ENCODE results near the gene ACADSB.

ACADSB gene

DNA sequence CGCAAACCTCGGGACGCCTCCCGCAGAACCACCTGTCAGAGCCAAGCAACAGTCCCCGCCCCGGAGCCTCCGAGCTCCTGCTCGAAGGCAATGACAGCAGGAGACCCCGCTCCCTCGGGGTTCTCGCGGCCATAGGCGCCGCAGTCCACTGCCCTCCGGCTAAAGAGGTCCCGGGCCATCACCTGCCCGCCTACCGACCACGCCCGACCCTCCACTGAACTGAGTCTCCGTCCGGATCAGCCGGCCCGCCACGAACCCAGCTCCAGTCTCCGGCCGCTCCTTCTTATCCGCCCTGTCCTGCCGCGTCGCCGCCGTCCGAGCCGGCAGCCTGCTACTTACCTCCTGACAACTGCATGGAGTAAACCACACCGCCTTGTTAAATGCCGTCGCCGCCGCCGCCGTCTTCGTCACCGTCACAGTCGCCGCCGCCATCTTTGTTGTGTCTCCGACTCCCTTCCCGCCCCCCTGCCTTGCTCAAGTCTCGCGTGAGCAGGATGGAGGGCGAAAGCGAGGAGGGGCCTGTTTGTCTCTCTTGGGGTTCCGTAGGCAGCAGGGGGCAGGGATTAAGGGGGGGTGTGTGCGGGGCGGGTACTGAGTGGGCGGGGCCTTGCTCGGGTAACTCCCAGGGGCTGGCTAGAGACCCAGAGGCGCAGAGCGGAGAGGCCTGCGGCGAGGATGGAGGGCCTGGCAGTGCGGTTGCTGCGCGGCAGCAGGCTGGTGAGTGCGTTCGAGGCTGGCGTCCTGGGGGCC lies at the start of gene ACADSB, which contains the start of gene IKZF5:
Gene ACADSB, plus strand, starts transcription at position 652 of the 750 bp plus-strand sequence. Its CDS starts 24 bp downstream, at position 676.
Gene IKZF5, minus strand, starts transcription at position 441 of the 750 bp plus-strand sequence. CDS start 10,170 bp downstream, outside the sequence.
- Mint-ChIP-seq H3K9me3 (no peaks in the 10 kb centered on the region), H3K27me3 (no peaks in the 10 kb centered on the region), H3K4me1 (ENCODE audit: low read depth) (peaks cover 59% of the 10 kb centered on the region), H3K36me3 (ENCODE audit: low read depth) (peaks cover 62% of the 10 kb centered on the region), H3K27ac (peak within 1 kb of the TSS; percentile 99), H3K4me3 (peak within 1 kb of the TSS; percentile 94)
- peak; percentile 94 for DNase-seq

DNA sequence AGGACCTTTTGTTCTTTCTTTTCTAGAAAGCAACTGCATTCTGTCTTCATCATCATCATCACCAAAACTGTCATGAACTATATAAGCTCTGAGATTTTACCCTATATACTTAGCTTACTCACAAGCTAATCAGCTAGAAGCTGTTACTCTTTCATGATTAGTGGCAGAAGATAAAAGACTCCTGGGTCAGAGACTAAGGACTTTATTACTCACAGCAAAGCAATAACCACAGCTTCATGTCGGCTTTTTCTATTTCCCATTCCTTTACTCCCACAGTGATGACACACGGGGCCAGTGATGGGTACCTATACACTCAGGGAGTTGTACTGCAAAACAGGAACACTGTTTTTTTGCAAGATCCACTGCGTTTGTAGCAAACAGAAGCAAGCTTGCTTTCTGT lies 46.4 kb upstream of the ACADSB start:
- no peak for DNase-seq
- Mint-ChIP-seq H3K27ac (no peak overlapping the region), H3K36me3 (ENCODE audit: low read depth) (peaks cover 1% of the 10 kb centered on the region), H3K27me3 (peaks cover 13% of the 10 kb centered on the region), H3K9me3 (peaks cover 17% of the 10 kb centered on the region), H3K4me1 (ENCODE audit: low read depth) (peaks cover 5% of the 10 kb centered on the region), H3K4me3 (no peak overlapping the region)

- Mint-ChIP-seq H3K4me1 (ENCODE audit: low read depth) (peaks cover 5% of the 10 kb centered on the region), H3K36me3 (ENCODE audit: low read depth) (peaks cover 1% of the 10 kb centered on the region), H3K27me3 (peaks cover 18% of the 10 kb centered on the region), H3K9me3 (peaks cover 30% of the 10 kb centered on the region), H3K27ac (no peak overlapping the region), H3K4me3 (no peak overlapping the region)
- no peak for DNase-seq
These were observed 41.9 kb upstream of the ACADSB start for GRCh38 chr10:122966879-122967278.

DNA sequence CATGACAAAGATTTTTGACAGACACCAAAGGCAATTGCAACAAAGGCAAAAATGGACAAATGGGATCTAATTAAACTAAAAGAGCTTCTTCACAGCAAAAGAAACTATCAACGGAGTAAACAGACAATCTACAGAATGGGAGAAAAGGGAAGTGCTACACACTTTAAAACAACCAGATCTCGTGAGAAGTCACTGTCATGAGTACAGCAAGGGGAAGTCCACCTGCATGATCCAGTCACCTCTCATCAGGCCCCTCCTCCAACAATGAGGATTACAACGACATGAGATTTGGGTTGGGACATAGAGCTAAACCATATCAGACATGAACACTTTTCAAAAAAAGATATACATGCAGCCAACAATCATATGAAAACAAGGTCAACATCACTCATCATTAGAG lies 40.1 kb upstream of the ACADSB start:
- Mint-ChIP-seq H3K4me3 (no peak overlapping the region), H3K9me3 (peaks cover 30% of the 10 kb centered on the region), H3K27ac (no peak overlapping the region), H3K36me3 (ENCODE audit: low read depth) (peaks cover 1% of the 10 kb centered on the region), H3K4me1 (ENCODE audit: low read depth) (no peaks in the 10 kb centered on the region), H3K27me3 (peaks cover 13% of the 10 kb centered on the region)
- no peak for DNase-seq

GRCh38 chr10:122974023-122974422 lies 34.8 kb upstream of the ACADSB start:
- no peaks in the 10 kb centered on the region for H3K4me1 Mint-ChIP-seq (ENCODE audit: low read depth)
- no peak overlapping the region for H3K27ac Mint-ChIP-seq
- no peak overlapping the region for H3K4me3 Mint-ChIP-seq
- peaks cover 11% of the 10 kb centered on the region for H3K27me3 Mint-ChIP-seq
- no peak for DNase-seq
- H3K9me3 Mint-ChIP-seq = peaks cover 3% of the 10 kb centered on the region
- H3K36me3 Mint-ChIP-seq (ENCODE audit: low read depth) = no peaks in the 10 kb centered on the region

DNA sequence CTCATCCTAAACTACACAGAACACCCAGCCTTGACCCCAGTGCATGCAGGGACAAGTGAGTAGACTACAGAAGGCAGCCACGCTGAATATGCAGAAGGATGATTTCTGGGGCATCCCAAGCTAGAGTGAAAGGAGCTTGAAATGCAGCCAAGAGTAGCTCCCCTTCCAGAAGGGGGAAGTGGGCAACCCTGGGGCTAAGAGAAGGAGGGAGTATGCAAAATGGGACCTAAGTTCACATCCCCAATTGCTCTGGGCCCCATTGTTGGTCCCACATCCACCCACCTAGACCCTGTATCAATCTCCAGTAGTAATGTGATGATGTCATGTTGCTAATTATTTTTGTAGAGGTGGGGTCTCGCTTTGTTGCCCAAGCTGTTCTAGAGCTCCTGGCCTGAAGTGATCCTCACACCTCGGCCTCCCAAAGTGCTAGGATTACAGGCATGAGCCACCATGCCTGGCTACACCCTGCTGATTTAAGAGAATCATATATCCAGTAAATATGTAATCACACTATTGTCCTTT lies 34.2 kb upstream of the ACADSB start:
- Mint-ChIP-seq H3K27ac (no peak overlapping the region), H3K4me3 (no peak overlapping the region), H3K36me3 (ENCODE audit: low read depth) (no peaks in the 10 kb centered on the region), H3K9me3 (no peaks in the 10 kb centered on the region), H3K4me1 (ENCODE audit: low read depth) (no peaks in the 10 kb centered on the region), H3K27me3 (peaks cover 11% of the 10 kb centered on the region)
- DNase-seq = no peak

DNA sequence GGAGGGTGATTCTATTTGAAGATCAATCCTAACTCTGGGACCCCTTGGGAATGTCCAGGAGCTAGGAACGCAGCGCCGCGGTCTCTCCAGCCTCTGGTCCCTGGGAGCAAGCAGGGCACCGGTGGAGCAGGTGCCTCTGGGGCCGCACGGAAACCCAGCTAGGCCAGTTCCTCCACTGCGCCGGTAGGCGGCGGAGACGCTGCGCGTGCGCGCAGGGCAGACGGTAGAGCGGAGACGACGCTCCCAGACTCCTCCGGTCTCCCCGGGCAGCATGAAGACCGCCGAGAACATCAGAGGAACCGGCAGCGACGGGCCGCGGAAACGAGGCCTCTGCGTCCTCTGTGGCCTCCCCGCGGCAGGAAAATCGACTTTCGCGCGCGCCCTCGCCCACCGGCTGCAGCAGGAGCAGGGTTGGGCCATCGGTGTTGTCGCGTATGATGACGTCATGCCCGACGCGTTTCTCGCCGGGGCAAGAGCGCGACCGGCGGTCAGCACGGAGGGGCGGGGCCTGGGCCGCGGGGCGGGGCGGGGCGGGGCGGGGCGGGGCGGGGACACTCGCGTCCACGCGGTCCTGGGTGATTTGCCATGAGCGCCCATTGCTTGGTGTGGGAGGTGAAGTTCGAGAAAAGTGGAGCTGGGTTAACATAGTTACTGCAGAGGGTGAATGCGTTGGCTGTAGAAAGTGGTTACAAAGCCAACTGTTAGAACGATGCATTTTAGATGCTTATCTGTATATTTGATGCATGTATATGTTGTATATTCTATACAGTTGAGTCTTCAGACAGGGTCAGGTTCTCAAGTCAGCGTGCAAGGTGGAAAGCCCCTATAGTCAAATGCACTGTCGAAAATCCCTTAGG lies 28.4 kb upstream of the ACADSB start, which contains the start of gene PSTK:
Gene PSTK, plus strand, starts transcription at position 193 of the 857 bp plus-strand sequence. Its CDS starts 79 bp downstream, at position 272.
- Mint-ChIP-seq H3K36me3 (ENCODE audit: low read depth) (peaks cover 20% of the 10 kb centered on the region), H3K9me3 (no peaks in the 10 kb centered on the region), H3K4me3 (peak within 1 kb of the TSS; percentile 85), H3K27me3 (peaks cover 4% of the 10 kb centered on the region), H3K4me1 (ENCODE audit: low read depth) (peaks cover 21% of the 10 kb centered on the region), H3K27ac (peak within 1 kb of the TSS; percentile 96)
- DNase-seq = peak; percentile 95

DNA sequence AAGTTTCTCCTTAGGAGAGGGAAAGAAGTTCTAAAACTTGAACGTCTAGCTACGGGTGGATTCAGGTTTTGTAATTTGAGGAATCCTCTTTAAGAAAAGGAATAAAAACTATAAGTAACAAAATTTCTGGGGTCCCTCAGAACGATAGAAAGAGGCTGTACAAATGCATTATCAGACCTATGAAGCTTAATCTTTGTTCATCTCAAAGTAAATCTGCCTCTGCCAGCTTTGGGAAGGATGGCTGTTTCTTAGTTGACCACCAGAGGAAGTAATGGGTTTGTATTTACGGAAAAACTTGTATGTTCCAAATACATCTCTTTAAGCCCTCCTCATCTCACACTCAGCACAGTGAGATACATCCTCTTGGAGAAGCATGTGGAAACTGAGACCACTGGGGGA lies 27.7 kb upstream of the ACADSB start:
- H3K36me3 Mint-ChIP-seq (ENCODE audit: low read depth) = peaks cover 24% of the 10 kb centered on the region
- DNase-seq = no peak
- peak overlapping the region; percentile 96 for H3K27ac Mint-ChIP-seq
- H3K27me3 Mint-ChIP-seq = no peaks in the 10 kb centered on the region
- H3K4me3 Mint-ChIP-seq = peak overlapping the region; percentile 85
- peaks cover 21% of the 10 kb centered on the region for H3K4me1 Mint-ChIP-seq (ENCODE audit: low read depth)
- H3K9me3 Mint-ChIP-seq = no peaks in the 10 kb centered on the region

- H3K4me3 Mint-ChIP-seq = no peak overlapping the region
These were observed 24.9 kb upstream of the ACADSB start for GRCh38 chr10:122983898-122984297.

GRCh38 chr10:122984708-122985107 lies 24.1 kb upstream of the ACADSB start:
- Mint-ChIP-seq H3K27ac (no peak overlapping the region), H3K4me1 (ENCODE audit: low read depth) (peaks cover 23% of the 10 kb centered on the region), H3K4me3 (no peak overlapping the region), H3K36me3 (ENCODE audit: low read depth) (peaks cover 46% of the 10 kb centered on the region), H3K27me3 (no peaks in the 10 kb centered on the region), H3K9me3 (no peaks in the 10 kb centered on the region)
- DNase-seq = no peak

More at GRCh38 chr10:122983898-122984297, 24.9 kb upstream of the ACADSB start:
- Mint-ChIP-seq H3K27ac (no peak overlapping the region), H3K36me3 (ENCODE audit: low read depth) (peaks cover 46% of the 10 kb centered on the region), H3K9me3 (no peaks in the 10 kb centered on the region), H3K27me3 (no peaks in the 10 kb centered on the region), H3K4me1 (ENCODE audit: low read depth) (peaks cover 24% of the 10 kb centered on the region)
- DNase-seq = no peak

GRCh38 chr10:122986335-122986734 lies 22.5 kb upstream of the ACADSB start:
- Mint-ChIP-seq H3K4me3 (no peak overlapping the region), H3K36me3 (ENCODE audit: low read depth) (peaks cover 58% of the 10 kb centered on the region), H3K27me3 (no peaks in the 10 kb centered on the region), H3K4me1 (ENCODE audit: low read depth) (peaks cover 11% of the 10 kb centered on the region), H3K27ac (no peak overlapping the region), H3K9me3 (no peaks in the 10 kb centered on the region)
- DNase-seq = no peak

DNA sequence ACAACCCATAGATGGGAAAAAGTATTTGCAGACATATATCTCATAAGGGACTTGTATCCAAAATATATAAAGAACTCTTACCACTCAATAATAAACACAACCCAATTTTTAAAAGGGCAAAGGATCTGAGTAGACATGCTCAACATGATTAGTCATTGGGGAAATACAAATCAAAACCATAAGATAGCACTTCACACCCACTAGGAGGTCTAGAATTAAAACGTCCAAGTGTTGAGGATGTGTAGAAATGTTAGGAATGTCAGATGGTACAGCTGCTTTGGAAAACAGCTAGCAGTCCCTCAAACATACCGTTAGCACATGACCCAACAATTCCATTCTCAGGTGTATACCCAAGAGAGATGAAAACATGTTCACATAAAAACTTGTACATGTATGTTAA lies 20.3 kb upstream of the ACADSB start:
- H3K4me3 Mint-ChIP-seq = no peak overlapping the region
- no peaks in the 10 kb centered on the region for H3K9me3 Mint-ChIP-seq
- DNase-seq = no peak
- H3K36me3 Mint-ChIP-seq (ENCODE audit: low read depth) = peaks cover 68% of the 10 kb centered on the region
- peaks cover 6% of the 10 kb centered on the region for H3K4me1 Mint-ChIP-seq (ENCODE audit: low read depth)
- no peak overlapping the region for H3K27ac Mint-ChIP-seq
- H3K27me3 Mint-ChIP-seq = no peaks in the 10 kb centered on the region

DNA sequence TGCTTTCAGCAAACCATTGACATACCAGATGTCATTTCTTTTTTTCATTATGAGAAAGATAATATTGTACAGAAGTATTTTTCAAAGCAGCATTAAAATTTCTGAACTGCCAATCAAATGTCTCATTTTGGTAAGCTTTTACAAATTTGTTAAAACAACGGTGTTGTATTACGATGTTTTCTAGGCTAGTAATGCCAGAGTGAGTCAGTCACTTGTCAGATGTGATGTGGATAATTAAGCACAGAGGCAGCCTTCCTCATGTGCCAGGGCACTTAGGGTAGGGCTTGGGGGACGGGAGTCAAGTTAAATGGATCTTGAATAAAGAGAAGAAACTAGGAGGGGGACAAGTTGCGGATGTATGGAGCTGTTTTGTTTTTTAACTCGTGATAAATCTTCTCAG lies 18.5 kb upstream of the ACADSB start:
- H3K4me3 Mint-ChIP-seq = no peak overlapping the region
- H3K27ac Mint-ChIP-seq = peak overlapping the region; percentile 58
- DNase-seq = no peak

DNA sequence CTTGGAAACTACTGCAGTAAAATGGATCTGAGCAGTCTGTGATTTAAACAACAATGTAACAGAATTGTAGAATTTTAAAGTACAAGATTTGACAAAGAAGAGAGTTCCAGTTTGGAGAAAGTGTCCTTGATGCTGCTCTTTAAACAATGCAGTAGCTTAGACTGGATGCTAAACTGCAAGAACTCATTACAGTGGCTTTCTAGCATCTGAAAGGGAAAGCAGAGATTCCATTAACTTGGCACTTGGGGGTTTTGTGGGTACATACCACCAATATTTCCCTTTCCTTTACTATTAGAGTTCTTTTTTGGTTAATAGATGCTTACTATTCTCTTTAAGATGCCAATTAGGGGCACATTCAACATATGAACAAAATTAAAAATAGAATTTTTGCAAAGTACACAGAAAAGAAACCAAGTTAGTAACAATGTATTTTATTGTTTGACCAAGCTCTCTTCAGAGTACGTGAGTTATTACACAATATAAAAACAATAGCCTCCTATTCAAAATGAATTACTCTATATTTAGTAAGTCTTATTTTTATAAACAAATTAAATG lies 16.7 kb upstream of the ACADSB start:
- DNase-seq = no peak
- H3K4me3 Mint-ChIP-seq = no peak overlapping the region
- peak overlapping the region; percentile 44 for H3K27ac Mint-ChIP-seq
- no peaks in the 10 kb centered on the region for H3K9me3 Mint-ChIP-seq
- H3K27me3 Mint-ChIP-seq = no peaks in the 10 kb centered on the region
- peaks cover 71% of the 10 kb centered on the region for H3K36me3 Mint-ChIP-seq (ENCODE audit: low read depth)
- H3K4me1 Mint-ChIP-seq (ENCODE audit: low read depth) = peaks cover 6% of the 10 kb centered on the region

More for the DNA sequence above, 18.5 kb upstream of the ACADSB start:
- Mint-ChIP-seq H3K36me3 (ENCODE audit: low read depth) (peaks cover 70% of the 10 kb centered on the region), H3K4me1 (ENCODE audit: low read depth) (peaks cover 6% of the 10 kb centered on the region), H3K27me3 (no peaks in the 10 kb centered on the region), H3K9me3 (no peaks in the 10 kb centered on the region)

Measured in activated T-cell treated with anti-CD3 and anti-CD28 coated beads, Interleukin-2, amount 50 U/mL, for 24 hours (primary cell).